PC-3 (cell line): ENCODE measurements around the gene UBE2Q1.

ENCODE experiments used
- CTCF ChIP-seq: fragments of 300-600 bp; sonication (generic); conservative IDR thresholded peaks from 2 replicates; pipeline ENCODE4 v1.5.1; 2017; ENCODE audit warnings: antibody characterized with exemption, low read depth, mild to moderate bottlenecking, low read length
- EZH2 ChIP-seq: fragments of 300-600 bp; sonication (generic); IDR thresholded peaks from one replicate; pipeline ENCODE4 v1.6.1; 2017; ENCODE audit warnings: antibody characterized with exemption, mild to moderate bottlenecking, low read length; ENCODE audit not compliant: unreplicated experiment

- TF ChIP-seq EZH2 = no peak
- no peak for TF ChIP-seq CTCF
These were observed 33.6 kb downstream of the UBE2Q1 start for GRCh38 chr1:154524881-154525280.
